SK-N-SH (cell line): ENCODE data around the gene GNA14. TPM values are rescaled to one million over a fixed set of nuclear protein-coding genes. Genes with fewer than 3 reads are reported as not detected.

Experiments
- CTCF ChIA-PET: fragments of 300-600, 350-600 bp; formaldehyde crosslinking; extraction: SDS; loops from one replicate; lab custom pipeline; 2021; lab: Yijun Ruan, JAX
- POLR2A ChIA-PET: fragments of 350-600 bp; sonication (Branson Sonifier 250); formaldehyde crosslinking; extraction: SDS; loops from one replicate; lab custom pipeline; 2020; ENCODE audit warnings: antibody characterized with exemption, inconsistent platforms; lab: Yijun Ruan, JAX
- DNase-seq: peaks from one replicate; pipeline ENCODE4 v3.0.0; 2012
- H2AFZ ChIP-seq: fragments of 200-600 bp; sonication (generic); 2 replicates; pipeline ENCODE4 v1.8.1; 2016; ENCODE audit warnings: antibody characterized with exemption, mild to moderate bottlenecking, low read depth
- H3F3A ChIP-seq: fragments of 200-600 bp; sonication (generic); replicated peaks from 2 replicates; pipeline ENCODE3; 2016; ENCODE audit warnings: antibody characterized with exemption, mild to moderate bottlenecking; ENCODE audit not compliant: insufficient read depth
- H3K27ac ChIP-seq, 2 experiments: fragments of 200-500 bp in 1 of 2; fragments of 200-600 bp in 1 of 2; sonication (Bioruptor generic) in 1 of 2; sonication (generic), shearing (Covaris generic) in 1 of 2; 2 replicates each; pipeline versions ENCODE4 v1.5.1 to v1.6.1; 2014 to 2016; ENCODE audit warnings: low read depth in 2 of 2, inconsistent platforms in 1 of 2, low read length in 1 of 2, mild to moderate bottlenecking in 1 of 2, mixed read lengths in 1 of 2
- H3K27me3 ChIP-seq: fragments of 200-600 bp; sonication (generic), shearing (Covaris generic); 2 replicates; pipeline ENCODE4 v1.6.1; 2016; ENCODE audit warnings: mixed run types; ENCODE audit not compliant: insufficient read depth
- H3K36me3 ChIP-seq, 2 experiments: fragments of 200-500 bp in 1 of 2; fragments of 200-600 bp in 1 of 2; sonication (Bioruptor generic) in 1 of 2; sonication (generic) in 1 of 2; replicated peaks in 1 of 2; 2 replicates each; pipeline versions ENCODE3 to v1.5.1; 2014 to 2016; ENCODE audit warnings: low read length in 1 of 2, mild to moderate bottlenecking in 1 of 2; ENCODE audit not compliant: insufficient read depth in 2 of 2, control insufficient read depth in 1 of 2
- H3K4me1 ChIP-seq, 2 experiments: fragments of 200-500 bp in 1 of 2; fragments of 200-600 bp in 1 of 2; sonication (Bioruptor generic) in 1 of 2; sonication (generic), shearing (Covaris generic) in 1 of 2; 2 replicates each; pipeline versions ENCODE4 v1.5.1 to v1.6.1; 2014 to 2016; ENCODE audit warnings: low read depth in 1 of 2, low read length in 1 of 2, mixed run types in 1 of 2; ENCODE audit not compliant: insufficient read depth in 2 of 2, control insufficient read depth in 1 of 2
- H3K4me2 ChIP-seq: fragments of 200-600 bp; sonication (generic), shearing (Covaris generic); 2 replicates; pipeline ENCODE4 v1.6.1; 2017; ENCODE audit warnings: mixed run types
- H3K4me3 ChIP-seq, 2 experiments: fragments of 200-500 bp in 1 of 2; fragments of 200-600 bp in 1 of 2; sonication (Bioruptor generic) in 1 of 2; sonication (generic), shearing (Covaris generic) in 1 of 2; 2 replicates each; pipeline versions ENCODE4 v1.5.1 to v1.8.1; 2014 to 2016; ENCODE audit warnings: low read depth in 2 of 2, inconsistent platforms in 1 of 2, low read length in 1 of 2, mild to moderate bottlenecking in 1 of 2, mixed read lengths in 1 of 2, moderate library complexity in 1 of 2
- H3K79me2 ChIP-seq: fragments of 200-600 bp; sonication (generic); 2 replicates; pipeline ENCODE4 v1.8.1; 2017; ENCODE audit warnings: mild to moderate bottlenecking; ENCODE audit not compliant: insufficient read depth
- H3K9ac ChIP-seq: fragments of 200-600 bp; sonication (generic); 2 replicates; pipeline ENCODE4 v1.6.1; 2017; ENCODE audit warnings: mixed run types
- H3K9me2 ChIP-seq: fragments of 200-600 bp; sonication (generic); 2 replicates; pipeline ENCODE4 v1.6.1; 2017; ENCODE audit warnings: mixed run types
- H3K9me3 ChIP-seq: fragments of 200-600 bp; sonication (generic); 2 replicates; pipeline ENCODE4 v1.6.1; 2017; ENCODE audit warnings: mixed run types, mild to moderate bottlenecking, moderate library complexity
- H4K20me1 ChIP-seq: fragments of 200-600 bp; sonication (generic); 2 replicates; pipeline ENCODE4 v1.6.1; 2017; ENCODE audit warnings: mild to moderate bottlenecking, mixed run types; ENCODE audit not compliant: insufficient read depth
- CTCF ChIP-seq: fragments of 200-600 bp; sonication (generic); IDR thresholded peaks from 2 replicates; pipeline ENCODE4 v1.6.1; 2017; ENCODE audit warnings: antibody characterized with exemption, mild to moderate bottlenecking, moderate library complexity
- EZH2phosphoT487 ChIP-seq: fragments of 200-600 bp; sonication (generic); IDR thresholded peaks from 2 replicates; pipeline ENCODE4 v1.6.1; 2017; ENCODE audit warnings: low read depth, mixed run types, mild to moderate bottlenecking, antibody characterized with exemption, moderate library complexity, borderline replicate concordance
- FOSL2 ChIP-seq: IDR thresholded peaks from 2 replicates; pipeline ENCODE4 v1.4.0; 2012; ENCODE audit warnings: low read depth, mild to moderate bottlenecking, moderate library complexity, borderline replicate concordance
- JUND ChIP-seq: IDR thresholded peaks from 2 replicates; pipeline ENCODE4 v1.4.0; 2012
- MAX ChIP-seq: IDR thresholded peaks from 2 replicates; pipeline ENCODE4 v1.4.0; 2012; ENCODE audit warnings: low read depth
- POLR2AphosphoS5 ChIP-seq: IDR thresholded peaks from 2 replicates; pipeline ENCODE4 v1.6.1; 2012; ENCODE audit warnings: low read depth, low read length
- RAD21 ChIP-seq: IDR thresholded peaks from 2 replicates; pipeline ENCODE4 v1.6.1; 2012; ENCODE audit warnings: mild to moderate bottlenecking, low read length
- RCOR1 ChIP-seq: fragments of 150-350 bp; IDR thresholded peaks from 2 replicates; pipeline ENCODE4 v1.6.1; 2017; ENCODE audit warnings: antibody characterized with exemption, low read length
- REST ChIP-seq: IDR thresholded peaks from 2 replicates; pipeline ENCODE4 v1.6.1; 2012; ENCODE audit warnings: mild to moderate bottlenecking, low read depth, low read length, moderate library complexity
- RXRA ChIP-seq: IDR thresholded peaks from 2 replicates; pipeline ENCODE4 v1.4.0; 2012; ENCODE audit warnings: low read depth, mild to moderate bottlenecking, borderline replicate concordance
- SMC3 ChIP-seq: IDR thresholded peaks from 2 replicates; pipeline ENCODE4 v1.6.1; 2012; ENCODE audit warnings: low read depth, low read length, improper control_type of control experiment
- TAF1 ChIP-seq: IDR thresholded peaks from 2 replicates; pipeline ENCODE4 v1.6.1; 2012; ENCODE audit warnings: low read depth, mild to moderate bottlenecking, low read length, moderate library complexity, borderline replicate concordance
- USF1 ChIP-seq: IDR thresholded peaks from 2 replicates; pipeline ENCODE4 v1.4.0; 2012; ENCODE audit warnings: low read depth, borderline replicate concordance
- WGBS: methylation state at CpG from one replicate; pipeline ENCODE4 v1.1.6; 2017; ENCODE audit warnings: low lambda C conversion rate; 5-methylcytosine and 5-hydroxymethylcytosine counted together
- polyA plus RNA-seq, 3 experiments: library from polyadenylated mRNA; depleted of rRNA; stranded (reverse); fragments of >200 nt; gene quantifications; 2 replicates each; pipeline ENCODE4 v1.2.3, GENCODE V29; 2012

GNA14 gene
- polyA plus RNA-seq, 1 of the 3 experiments (the other 2 are of a cell fraction) = 0.15 TPM

GRCh38 chr9:77456829-77457437, 191.2 kb downstream of the GNA14 start:
- no peaks in the 10 kb centered on the region for H3K9me3 ChIP-seq
- no peak overlapping the region for H3K4me3 ChIP-seq
- peak overlapping the region; percentile 63; the same call in 1 of the 2 replicates for H2AFZ ChIP-seq
- peaks cover 9% of the 10 kb centered on the region for H3F3A ChIP-seq
- no peak overlapping the region for H3K4me2 ChIP-seq
- TF ChIP-seq USF1 (no peak), RCOR1 (0 out of 2 replicates have a peak, but pooled peaks have one; percentile 16), MAX (no peak), RAD21 (peak; percentile 74), TAF1 (0 out of 2 replicates have a peak, but pooled peaks have one; percentile 8), CTCF (peak; percentile 88), RXRA (no peak), POLR2AphosphoS5 (no peak), REST (no peak), SMC3 (peak; percentile 71), JUND (peak; percentile 26; the same call in 1 of the 2 replicates), FOSL2 (peak; percentile 72; the same call in 1 of the 2 replicates), EZH2phosphoT487 (no peak)
- H3K4me1 ChIP-seq = peaks cover 9 to 18% of the 10 kb centered on the region in 2 experiments; a peak in 2 of 4 replicates
- H3K79me2 ChIP-seq = no peaks in the 10 kb centered on the region
- POLR2A ChIA-PET = interaction anchor here (1.2 kb wide), 1 partner anchor 294 kb away, joined by 5 read pairs; no protein-coding TSS in a partner anchor
- no peaks in the 10 kb centered on the region for H4K20me1 ChIP-seq
- CTCF ChIA-PET = interaction anchor here (0.5 to 6.7 kb wide), 78 partner anchors 10 to 1188 kb away, joined by 3 to 147 read pairs (median 4); no protein-coding TSS in a partner anchor
- no peak overlapping the region for H3K9ac ChIP-seq
- peak; percentile 76 for DNase-seq
- H3K27me3 ChIP-seq = no peaks in the 10 kb centered on the region
- H3K9me2 ChIP-seq = no peaks in the 10 kb centered on the region
- H3K27ac ChIP-seq = peak overlapping the region in 1 of 2 experiments; percentile 1; a peak in 2 of 4 replicates
- H3K36me3 ChIP-seq = no peaks in the 10 kb centered on the region
- WGBS = 17% methylated on average over 10 of the region's 10 CpGs
